ELR (cell line): ENCODE data around the gene CDH23.

Experiments
- DNase-seq: peaks from one replicate; pipeline ENCODE4 v3.0.0-alpha.2; 2015; ENCODE audit warnings: low read depth

CDH23 gene

GRCh38 chr10:71708897-71709882 is 312.5 kb downstream of the CDH23 start:
- DNase-seq, result no peak

GRCh38 chr10:71710519-71710918 is 313.8 kb downstream of the CDH23 start:
- no peak for DNase-seq

- DNase-seq, result no peak
Measured at GRCh38 chr10:71711052-71711623, 314.4 kb downstream of the CDH23 start.

GRCh38 chr10:71712170-71712569 is 315.4 kb downstream of the CDH23 start:
- no peak for DNase-seq

GRCh38 chr10:71712572-71713134 is 315.9 kb downstream of the CDH23 start:
- no peak for DNase-seq

- DNase-seq, result peak; percentile 56
Measured at GRCh38 chr10:71713135-71714030, 316.7 kb downstream of the CDH23 start.

- DNase-seq, result no peak
Measured at GRCh38 chr10:71714031-71714410, 317.3 kb downstream of the CDH23 start.

GRCh38 chr10:71714592-71714991 is 317.9 kb downstream of the CDH23 start:
- DNase-seq, result no peak

GRCh38 chr10:71715026-71715425 is 318.3 kb downstream of the CDH23 start:
- no peak for DNase-seq

GRCh38 chr10:71715860-71716259 is 319.1 kb downstream of the CDH23 start:
- DNase-seq, result no peak

- no peak for DNase-seq
Measured at GRCh38 chr10:71716426-71716825, 319.7 kb downstream of the CDH23 start.

GRCh38 chr10:71717056-71717455 is 320.3 kb downstream of the CDH23 start:
- no peak for DNase-seq

GRCh38 chr10:71717551-71717951 is 320.8 kb downstream of the CDH23 start:
- DNase-seq, result no peak

GRCh38 chr10:71718165-71718698 is 321.5 kb downstream of the CDH23 start:
- DNase-seq, result no peak

- DNase-seq, result no peak
Measured at GRCh38 chr10:71719042-71719441, 322.3 kb downstream of the CDH23 start.

GRCh38 chr10:71719464-71720201 is 322.9 kb downstream of the CDH23 start, which contains the start of gene C10orf105:
C10orf105 (minus strand) TSS chr10:71719778; CDS start chr10:71716337, 3,441 bp downstream.
- DNase-seq, result no peak

GRCh38 chr10:71720288-71720687 is 323.6 kb downstream of the CDH23 start:
- no peak for DNase-seq

GRCh38 chr10:71721313-71721712 is 324.6 kb downstream of the CDH23 start:
- no peak for DNase-seq

- DNase-seq, result no peak
Measured at GRCh38 chr10:71722849-71723248, 326.1 kb downstream of the CDH23 start.

- no peak for DNase-seq
Measured at GRCh38 chr10:71723311-71723710, 326.6 kb downstream of the CDH23 start.

GRCh38 chr10:71724539-71724938 is 327.8 kb downstream of the CDH23 start:
- no peak for DNase-seq
